Stimulated activated effector memory CD8-positive, alpha-beta T cell treated with anti-CD3 and anti-CD28 coated beads, Interleukin-12 subunit alpha, Interleukin-12 subunit beta, amount 100 ng/mL, for 72 hours (primary cell): ENCODE measurements around the gene UBXN6.

Experiments
- ATAC-seq: fragments of 150-1000 bp; cut with Tn5 transposase; 2 replicates; pipeline ENCODE4 v1.10.0; 2021
- DNase-seq, 2 donors: peaks; one replicate each; pipeline ENCODE4 v3.0.0; 2021 to 2022; ENCODE audit warnings: low spot score in 2 of 2
- H3K27ac Mint-ChIP-seq: one replicate; pipeline ENCODE4 v1.8.0; 2022; ENCODE audit warnings: mild to moderate bottlenecking, mixed read lengths
- H3K36me3 Mint-ChIP-seq: one replicate; pipeline ENCODE4 v1.8.0; 2022; ENCODE audit warnings: mild to moderate bottlenecking, mixed read lengths
- H3K4me1 Mint-ChIP-seq: one replicate; pipeline ENCODE4 v1.8.0; 2022; ENCODE audit warnings: mixed read lengths
- H3K4me3 Mint-ChIP-seq: one replicate; pipeline ENCODE4 v1.8.0; 2022; ENCODE audit warnings: mild to moderate bottlenecking, mixed read lengths
- H3K9me3 Mint-ChIP-seq: one replicate; pipeline ENCODE4 v1.8.0; 2022; ENCODE audit warnings: mixed read lengths

Gene UBXN6

GRCh38 chr19:4474514-4475022 lies 17.0 kb upstream of the UBXN6 start:
- ATAC-seq, result no peak

DNA sequence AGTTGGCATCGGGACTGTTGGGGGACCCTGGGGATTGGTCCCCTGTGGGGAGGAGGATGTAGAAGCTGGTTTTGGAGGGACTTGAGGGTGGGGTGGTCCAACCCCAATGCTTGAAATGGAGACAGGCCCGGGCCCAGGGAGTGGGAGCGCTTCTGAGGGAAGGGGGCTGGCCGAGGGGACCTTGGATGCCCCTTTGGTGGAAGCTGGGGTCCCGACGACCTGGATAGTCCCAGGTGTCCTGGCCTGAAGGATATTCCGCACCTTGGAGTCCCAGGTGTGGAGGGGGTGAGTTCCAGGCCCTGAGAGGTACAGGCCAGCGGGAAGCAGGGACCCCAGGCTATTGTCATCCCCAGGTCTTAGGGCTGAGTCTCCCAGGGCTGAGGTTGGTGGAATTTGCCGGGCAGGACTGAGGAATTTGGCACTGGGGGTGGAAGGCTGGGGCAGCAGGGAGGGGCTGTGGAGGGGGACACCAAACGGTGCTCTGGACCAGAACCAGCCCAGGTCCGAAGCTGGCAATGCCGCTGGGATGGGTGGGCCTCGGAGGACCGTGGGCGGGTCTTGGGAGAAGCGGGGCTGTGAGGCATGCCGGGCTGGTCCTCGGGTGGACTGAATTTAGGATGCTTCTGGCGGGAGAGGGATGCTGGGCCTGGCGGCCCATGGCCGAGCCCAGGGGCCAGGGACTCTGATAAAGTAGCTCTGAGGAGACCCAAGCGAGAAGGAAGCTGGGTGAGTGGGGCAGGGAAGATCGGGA lies 16.3 kb upstream of the UBXN6 start:
- no peaks in the 10 kb centered on the region for H3K9me3 Mint-ChIP-seq
- no peak overlapping the region for H3K4me3 Mint-ChIP-seq
- ATAC-seq (no peak), DNase-seq (no peak)
- peaks cover 17% of the 10 kb centered on the region for H3K4me1 Mint-ChIP-seq
- peaks cover 32% of the 10 kb centered on the region for H3K36me3 Mint-ChIP-seq
- H3K27ac Mint-ChIP-seq, result peak overlapping the region; percentile 74

More at GRCh38 chr19:4474514-4475022, 17.0 kb upstream of the UBXN6 start:
- no peak for DNase-seq
- no peaks in the 10 kb centered on the region for H3K9me3 Mint-ChIP-seq
- H3K4me1 Mint-ChIP-seq, result peaks cover 17% of the 10 kb centered on the region
- H3K27ac Mint-ChIP-seq, result peak overlapping the region; percentile 74
- H3K36me3 Mint-ChIP-seq, result peaks cover 39% of the 10 kb centered on the region
- H3K4me3 Mint-ChIP-seq, result no peak overlapping the region

DNA sequence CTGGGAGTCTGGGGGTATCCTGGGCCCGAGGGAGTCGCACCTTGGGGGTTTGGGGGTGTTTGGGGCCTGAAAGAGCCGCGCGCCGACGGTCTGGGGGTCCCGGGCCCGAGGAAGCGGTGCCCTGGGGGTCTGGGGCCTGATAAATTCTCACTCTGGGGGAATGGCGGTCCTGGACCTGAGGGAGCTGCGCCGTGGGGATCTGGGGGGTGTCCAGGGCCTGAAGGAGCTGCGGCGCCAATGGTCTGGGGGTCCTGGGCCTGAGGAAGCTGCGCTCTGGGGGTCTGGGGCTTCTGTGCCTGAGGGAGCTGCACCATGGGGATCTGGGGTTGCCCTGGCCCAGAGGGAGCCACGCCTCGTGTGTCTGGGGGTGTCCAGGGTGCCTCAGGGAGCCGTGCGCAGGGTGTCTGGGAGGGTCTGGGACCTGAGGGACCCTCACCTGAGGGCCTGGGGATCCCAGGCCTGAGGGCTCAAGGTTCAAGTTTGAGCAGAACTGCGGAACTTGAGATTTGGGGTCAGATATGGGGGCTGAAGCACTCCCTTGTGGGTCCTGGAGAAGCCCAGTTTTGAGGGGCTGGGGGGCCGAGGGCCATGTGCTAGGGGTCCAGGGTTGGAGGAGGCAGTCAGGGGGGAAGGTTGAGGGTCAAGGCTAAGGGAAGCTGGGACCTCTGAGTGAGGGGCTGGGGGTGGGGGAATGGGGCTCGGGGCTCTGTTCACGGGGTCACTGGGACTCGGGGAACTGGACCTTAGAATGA lies 15.6 kb upstream of the UBXN6 start:
- DNase-seq (no peak), ATAC-seq (no peak)
- no peak overlapping the region for H3K4me3 Mint-ChIP-seq
- peaks cover 25% of the 10 kb centered on the region for H3K36me3 Mint-ChIP-seq
- peaks cover 17% of the 10 kb centered on the region for H3K4me1 Mint-ChIP-seq
- peak overlapping the region; percentile 74 for H3K27ac Mint-ChIP-seq
- no peaks in the 10 kb centered on the region for H3K9me3 Mint-ChIP-seq

GRCh38 chr19:4472174-4472974 lies 14.8 kb upstream of the UBXN6 start, which contains the start of gene HDGFL2:
Gene HDGFL2, plus strand, starts transcription at chr19:4472297. Its CDS starts 54 bp downstream, at chr19:4472351.
- peaks cover 17% of the 10 kb centered on the region for H3K4me1 Mint-ChIP-seq
- DNase-seq (no peak), ATAC-seq (no peak)
- no peaks in the 10 kb centered on the region for H3K9me3 Mint-ChIP-seq
- peak within 1 kb of the TSS; percentile 74 for H3K27ac Mint-ChIP-seq
- H3K4me3 Mint-ChIP-seq, result no peak within 1 kb of the TSS
- H3K36me3 Mint-ChIP-seq, result peaks cover 17% of the 10 kb centered on the region

- Mint-ChIP-seq H3K27ac (no peak overlapping the region), H3K9me3 (no peaks in the 10 kb centered on the region), H3K4me1 (peaks cover 17% of the 10 kb centered on the region), H3K4me3 (no peak overlapping the region), H3K36me3 (peaks cover 12% of the 10 kb centered on the region)
- ATAC-seq (peak; percentile 94), DNase-seq (peak; percentile 88 to 96)
These were observed 14.0 kb upstream of the UBXN6 start for GRCh38 chr19:4471403-4472173.

- DNase-seq (no peak), ATAC-seq (no peak)
- Mint-ChIP-seq H3K36me3 (no peaks in the 10 kb centered on the region), H3K4me1 (no peaks in the 10 kb centered on the region), H3K4me3 (no peak overlapping the region), H3K9me3 (no peaks in the 10 kb centered on the region), H3K27ac (no peak overlapping the region)
These were observed 10.2 kb upstream of the UBXN6 start for GRCh38 chr19:4467835-4468234.

DNA sequence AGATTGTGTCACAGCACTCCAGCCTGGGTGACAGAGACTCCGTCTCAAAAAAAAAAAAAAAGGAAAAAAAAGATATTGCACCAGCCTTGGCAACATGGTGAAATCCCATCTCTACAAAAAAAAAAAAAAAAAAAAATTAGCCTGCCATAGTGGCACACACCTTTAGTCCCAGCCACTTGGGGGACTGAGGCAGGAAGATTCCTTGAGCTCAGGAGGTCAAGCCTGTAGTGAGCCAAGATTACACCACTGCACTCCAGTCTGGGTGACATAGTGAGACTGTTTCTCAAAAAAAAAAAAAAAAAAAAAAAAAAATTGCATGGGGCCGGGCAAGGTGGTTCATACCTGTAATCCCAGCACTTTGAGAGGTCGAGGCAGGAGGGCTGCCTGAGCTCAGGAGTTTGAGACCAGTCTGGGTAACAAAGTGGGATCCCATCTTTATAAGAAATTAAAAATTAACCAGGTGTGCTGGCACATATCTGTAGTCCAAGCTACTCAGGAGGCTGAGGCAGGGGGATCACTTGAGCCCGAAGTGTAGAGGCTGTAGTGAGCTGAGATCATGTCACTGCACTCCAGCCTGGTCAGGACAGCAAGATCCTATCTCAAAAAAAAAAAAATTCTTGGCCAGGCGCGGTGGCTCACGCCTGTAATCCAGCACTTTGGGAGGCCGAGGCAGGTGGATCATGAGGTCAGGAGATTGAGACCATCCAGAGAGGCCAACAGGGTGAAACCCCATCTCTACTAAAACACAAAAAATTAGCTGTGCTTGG lies 7.4 kb upstream of the UBXN6 start:
- H3K27ac Mint-ChIP-seq, result no peak overlapping the region
- H3K9me3 Mint-ChIP-seq, result no peaks in the 10 kb centered on the region
- no peaks in the 10 kb centered on the region for H3K36me3 Mint-ChIP-seq
- ATAC-seq (no peak), DNase-seq (no peak)
- no peak overlapping the region for H3K4me3 Mint-ChIP-seq
- H3K4me1 Mint-ChIP-seq, result no peaks in the 10 kb centered on the region

DNA sequence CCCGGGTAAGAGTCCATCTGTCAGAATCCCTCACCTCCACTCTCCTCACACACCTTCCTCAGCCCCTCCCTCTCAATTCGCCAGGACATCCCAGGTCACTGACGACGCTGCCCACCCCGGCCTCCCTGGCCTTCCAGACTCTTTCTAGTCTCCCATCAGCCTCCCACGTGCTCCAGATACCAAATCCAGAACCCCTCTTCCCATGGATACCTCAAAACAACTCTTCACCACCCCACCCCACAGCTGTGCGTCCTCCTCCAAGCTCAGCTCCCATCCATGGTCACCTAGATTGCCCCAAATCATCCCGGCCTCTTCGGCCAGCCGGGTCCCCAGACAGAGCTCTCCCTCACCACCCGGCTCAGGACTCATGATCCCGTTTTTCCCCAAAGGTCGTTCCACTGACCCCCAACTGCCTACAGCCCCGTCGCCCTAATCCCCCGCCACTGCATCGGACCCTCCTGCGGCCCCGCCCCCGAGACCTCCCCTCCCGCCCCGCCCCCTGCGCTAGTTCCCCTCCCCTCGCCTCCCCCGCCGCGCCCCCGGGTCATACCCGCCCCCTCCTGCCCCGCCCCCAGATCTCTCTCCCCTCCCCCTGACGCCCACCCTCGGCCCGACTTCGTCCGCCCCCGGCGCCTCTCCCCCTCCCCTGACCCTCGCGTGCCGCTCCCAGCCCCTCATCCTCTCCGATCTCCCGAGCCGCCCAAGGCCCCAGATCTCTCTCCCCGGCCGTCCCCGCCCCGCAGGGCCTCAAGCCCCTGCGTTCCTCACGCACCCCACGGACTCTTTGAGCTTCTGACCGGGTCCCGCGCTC lies 546 bp downstream of the UBXN6 start:
- Mint-ChIP-seq H3K36me3 (peaks cover 56% of the 10 kb centered on the region), H3K27ac (peak overlapping the region; percentile 97), H3K9me3 (no peaks in the 10 kb centered on the region), H3K4me3 (peak overlapping the region; percentile 92), H3K4me1 (peaks cover 29% of the 10 kb centered on the region)
- peak in 1 of 2 donors; percentile 71 for DNase-seq
- ATAC-seq, result peak; percentile 39

GRCh38 chr19:4456476-4456842 lies 1.1 kb downstream of the UBXN6 start:
- DNase-seq (no peak), ATAC-seq (no peak)
- Mint-ChIP-seq H3K36me3 (peaks cover 62% of the 10 kb centered on the region), H3K27ac (peak overlapping the region; percentile 97), H3K9me3 (no peaks in the 10 kb centered on the region), H3K4me1 (peaks cover 29% of the 10 kb centered on the region), H3K4me3 (peak overlapping the region; percentile 92)

DNA sequence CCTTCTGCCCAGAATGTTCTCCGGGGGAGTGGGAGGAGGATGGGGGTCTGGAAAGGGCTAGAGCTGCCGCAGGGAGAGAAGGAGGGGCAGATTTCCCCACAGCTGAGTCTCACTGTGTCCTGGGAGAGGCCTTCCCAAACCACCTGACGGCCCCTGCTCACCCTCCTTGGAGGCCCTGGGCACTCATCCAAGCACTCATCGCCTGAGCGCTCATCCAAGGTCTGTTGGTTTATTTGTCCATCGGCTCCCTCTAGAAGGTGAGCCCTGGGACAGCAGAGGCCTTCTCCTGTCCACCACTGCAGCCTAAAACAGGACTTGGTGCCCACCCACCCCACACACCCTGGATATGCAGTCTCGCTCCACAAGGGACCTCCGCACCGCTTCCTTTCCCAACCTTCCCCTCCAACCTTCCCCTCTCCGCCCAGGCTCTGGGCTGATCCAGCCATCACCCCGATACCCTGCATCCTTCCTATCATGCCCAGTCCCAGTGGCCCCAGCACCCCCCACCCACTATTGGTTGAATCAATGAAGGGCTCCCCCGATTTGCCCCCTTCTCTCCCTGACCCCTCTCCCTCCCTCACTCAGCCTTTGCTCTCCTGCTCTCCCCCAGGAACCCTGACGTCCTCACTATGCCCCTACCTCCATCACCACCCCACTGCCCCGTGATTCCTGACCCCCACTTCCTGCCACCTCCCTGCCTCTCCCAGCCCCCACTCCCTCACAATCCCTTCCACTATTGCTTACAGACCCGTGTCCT lies 1.7 kb downstream of the UBXN6 start:
- Mint-ChIP-seq H3K36me3 (peaks cover 68% of the 10 kb centered on the region), H3K27ac (peak overlapping the region; percentile 97), H3K4me3 (peak overlapping the region; percentile 92), H3K9me3 (no peaks in the 10 kb centered on the region), H3K4me1 (peaks cover 29% of the 10 kb centered on the region)
- ATAC-seq, result no peak
- no peak for DNase-seq

DNA sequence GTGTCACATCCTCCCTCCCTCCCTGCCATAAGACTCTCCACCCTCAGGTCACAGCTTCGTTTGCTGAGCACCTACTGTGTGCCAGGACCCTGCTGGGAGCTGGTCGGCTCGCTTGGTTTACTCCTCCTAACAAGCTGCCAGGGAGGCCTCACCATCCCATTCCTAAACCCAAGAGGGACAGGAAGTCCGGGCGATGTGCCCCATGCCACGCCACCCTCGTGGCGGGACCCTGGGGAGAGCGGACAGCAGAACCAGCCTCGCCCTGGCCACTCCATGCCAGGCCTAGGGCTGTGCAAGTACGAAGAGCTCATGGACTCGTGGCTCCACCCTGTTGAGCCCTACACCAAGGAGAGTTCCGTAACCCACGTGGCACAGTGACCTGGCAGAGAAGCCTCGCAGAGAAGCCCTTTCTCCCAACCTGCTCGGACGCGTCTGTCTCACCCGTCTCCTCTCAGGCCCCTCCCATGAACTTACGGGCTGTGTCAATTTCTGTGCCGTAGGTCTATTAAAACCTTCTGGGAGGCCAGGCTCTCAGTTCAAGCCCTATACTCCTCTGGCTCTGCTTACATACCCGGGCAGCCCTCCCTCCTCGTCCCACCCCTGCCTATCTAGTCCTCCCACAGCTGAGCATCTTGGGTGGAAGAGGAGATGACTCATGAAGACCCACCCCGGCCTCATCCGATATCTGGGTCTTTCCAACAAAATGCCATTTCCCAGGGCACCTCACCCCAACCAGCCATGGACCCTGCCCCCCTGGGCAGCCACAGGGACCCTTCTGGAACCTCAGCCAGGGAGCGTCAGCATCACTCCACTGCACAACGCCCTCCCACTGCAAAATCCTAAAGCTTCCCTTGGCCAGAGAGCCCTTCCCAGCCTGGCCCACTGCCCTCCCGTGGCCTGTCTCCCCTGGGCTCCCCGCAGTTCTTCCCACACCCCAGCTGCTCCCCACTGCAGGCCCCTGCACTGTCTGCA lies 2.6 kb downstream of the UBXN6 start:
- no peaks in the 10 kb centered on the region for H3K9me3 Mint-ChIP-seq
- DNase-seq (no peak), ATAC-seq (no peak)
- peak overlapping the region; percentile 97 for H3K27ac Mint-ChIP-seq
- H3K36me3 Mint-ChIP-seq, result peaks cover 76% of the 10 kb centered on the region
- H3K4me1 Mint-ChIP-seq, result peaks cover 29% of the 10 kb centered on the region
- H3K4me3 Mint-ChIP-seq, result peak overlapping the region; percentile 92
